ENCODE measurements around the gene SLC13A3.

SLC13A3 gene

DNA sequence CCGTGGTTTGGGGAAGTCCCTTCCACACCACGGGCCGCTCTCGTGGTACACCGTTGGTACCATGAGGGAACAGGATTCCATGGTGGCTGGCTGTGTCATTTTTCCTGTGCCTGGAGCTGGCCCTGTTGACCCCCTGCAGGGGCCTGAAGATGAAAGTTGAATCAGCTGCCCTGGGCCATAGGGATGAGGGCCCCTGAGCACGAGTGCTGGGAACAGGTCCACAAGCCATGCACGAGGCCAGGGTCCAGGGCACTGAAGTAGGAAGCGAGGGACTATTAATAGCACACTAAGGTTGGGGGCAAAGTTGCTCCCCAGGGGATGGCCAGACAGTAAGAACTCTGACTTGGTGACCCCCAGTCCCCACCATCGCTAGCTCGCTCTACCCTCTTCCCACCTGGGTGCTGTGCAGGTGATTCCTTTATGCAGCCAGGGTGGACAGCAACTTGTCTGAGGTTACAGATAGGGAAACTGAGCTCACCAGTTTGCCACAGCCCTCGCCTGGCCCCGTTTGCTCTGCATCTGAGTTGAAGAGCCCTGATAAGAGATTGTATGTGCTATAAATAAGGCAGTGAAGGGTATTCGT lies 46.6 kb downstream of the SLC13A3 start:
- TF ChIP-seq FOXP2 (optimal IDR thresholded peaks at IDR 0.05; ENCODE audit: control extremely low read depth, extremely low read length, insufficient read depth) (no peak), EZH2 (IDR thresholded peaks at IDR 0.05) (no peak), POLR2AphosphoS5 (IDR thresholded peaks at IDR 0.05; ENCODE audit: borderline replicate concordance, low read depth, low read length) (no peak)
- Histone ChIP-seq H3K9me3 (ENCODE audit: low read depth, low read length) (no peaks in the 10 kb centered on the region), H3K36me3 (ENCODE audit: insufficient read depth, low read length) (no peaks in the 10 kb centered on the region), H3K9ac (ENCODE audit: insufficient read length) (no peak overlapping the region), H3K27ac (no peak overlapping the region), H3K4me3 (no peak overlapping the region)
- DNase-seq (ENCODE audit: low read depth, low spot score), result no peak

DNA sequence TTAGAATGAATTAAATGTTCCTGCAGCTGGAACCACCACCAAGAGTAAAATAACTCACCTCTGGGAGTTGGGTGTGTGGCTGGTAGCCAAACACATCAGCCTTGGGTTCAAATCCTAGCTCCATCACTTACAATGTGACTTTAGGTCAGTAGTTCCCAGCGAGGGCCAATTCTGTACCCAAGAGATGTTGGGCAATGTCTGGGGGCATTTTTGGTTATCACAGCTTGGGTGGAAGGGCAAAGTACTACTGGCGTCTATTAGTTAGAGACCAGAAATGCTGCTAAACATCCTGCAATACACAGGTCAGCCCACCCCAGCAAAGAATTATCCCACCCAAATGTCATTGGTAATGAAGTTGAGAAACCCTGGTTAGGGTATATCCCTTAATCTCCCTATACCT lies 48.8 kb downstream of the SLC13A3 start:
- no peak for DNase-seq (ENCODE audit: low read depth, low spot score)
- no peak overlapping the region for H3K4me3 ChIP-seq
- TF ChIP-seq POLR2AphosphoS5 (IDR thresholded peaks at IDR 0.05; ENCODE audit: borderline replicate concordance, low read depth, low read length), result no peak
- no peak for TF ChIP-seq FOXP2 (optimal IDR thresholded peaks at IDR 0.05; ENCODE audit: control extremely low read depth, extremely low read length, insufficient read depth)
- TF ChIP-seq EZH2 (IDR thresholded peaks at IDR 0.05), result no peak
- no peak overlapping the region for H3K9ac ChIP-seq (ENCODE audit: insufficient read length)
- H3K9me3 ChIP-seq (ENCODE audit: low read depth, low read length), result no peaks in the 10 kb centered on the region
- no peak overlapping the region for H3K27ac ChIP-seq
- H3K36me3 ChIP-seq (ENCODE audit: insufficient read depth, low read length), result no peaks in the 10 kb centered on the region

DNA sequence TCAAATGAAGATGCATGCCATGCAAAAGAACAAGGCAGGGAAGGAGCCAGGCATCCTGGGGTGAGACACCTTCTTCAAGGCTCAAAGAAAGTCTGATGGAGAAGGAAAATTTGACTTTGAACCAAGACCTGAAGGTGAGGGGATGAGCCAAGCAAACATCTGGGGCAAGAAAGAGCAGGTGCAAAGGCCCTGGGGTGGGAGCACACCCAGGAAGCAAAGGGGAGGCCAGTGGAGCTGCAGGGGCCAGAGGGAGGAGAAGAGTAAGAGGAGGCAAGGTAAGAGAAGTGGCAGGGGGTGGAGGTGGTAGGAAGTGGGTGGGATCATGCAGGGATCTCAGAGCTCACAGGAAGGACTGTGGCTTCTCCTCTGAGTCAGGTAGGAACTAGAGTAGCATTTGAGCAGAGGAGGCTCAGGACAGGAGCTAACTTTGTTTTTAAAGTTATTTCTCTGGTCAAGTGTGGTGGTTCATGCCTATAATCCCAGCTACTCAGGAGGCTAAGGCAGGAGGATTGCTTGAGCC lies 49.6 kb downstream of the SLC13A3 start:
- DNase-seq (ENCODE audit: low read depth, low spot score), result no peak
- TF ChIP-seq EZH2 (IDR thresholded peaks at IDR 0.05) (no peak), POLR2AphosphoS5 (IDR thresholded peaks at IDR 0.05; ENCODE audit: borderline replicate concordance, low read depth, low read length) (no peak)

DNA sequence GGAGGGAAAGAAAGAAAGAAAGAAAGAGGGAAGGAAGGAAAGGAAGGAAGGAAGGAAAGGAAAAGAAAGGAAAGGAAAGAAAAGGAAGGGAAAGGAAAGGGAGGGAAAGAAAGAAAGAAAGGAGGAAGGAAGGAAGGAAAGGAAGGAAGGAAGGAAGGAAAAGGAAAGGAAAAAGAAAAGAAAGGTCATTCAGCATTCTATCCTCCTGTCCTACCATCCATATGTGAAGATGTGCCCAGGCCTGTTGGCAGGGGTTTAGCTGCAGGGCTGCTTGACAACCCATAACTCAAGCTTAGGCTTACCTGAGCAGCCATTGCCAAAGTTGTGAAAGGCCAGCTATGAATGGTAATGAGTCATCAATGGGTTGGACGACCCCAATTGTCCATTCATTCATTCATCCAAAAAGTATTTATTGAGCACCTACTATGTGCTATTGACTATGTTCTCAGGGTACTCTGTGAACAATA lies 50.9 kb downstream of the SLC13A3 start:
- Histone ChIP-seq H3K4me3 (no peak overlapping the region), H3K9ac (ENCODE audit: insufficient read length) (no peak overlapping the region), H3K9me3 (ENCODE audit: low read depth, low read length) (no peaks in the 10 kb centered on the region), H3K36me3 (ENCODE audit: insufficient read depth, low read length) (no peaks in the 10 kb centered on the region), H3K27ac (no peak overlapping the region)
- TF ChIP-seq EZH2 (IDR thresholded peaks at IDR 0.05), result no peak
- no peak for TF ChIP-seq FOXP2 (optimal IDR thresholded peaks at IDR 0.05; ENCODE audit: control extremely low read depth, extremely low read length, insufficient read depth)
- no peak for TF ChIP-seq POLR2AphosphoS5 (IDR thresholded peaks at IDR 0.05; ENCODE audit: borderline replicate concordance, low read depth, low read length)
- DNase-seq (ENCODE audit: low read depth, low spot score), result no peak

More for the DNA sequence above, 49.6 kb downstream of the SLC13A3 start:
- Histone ChIP-seq H3K9me3 (ENCODE audit: low read depth, low read length) (no peaks in the 10 kb centered on the region), H3K27ac (no peak overlapping the region), H3K9ac (ENCODE audit: insufficient read length) (no peak overlapping the region), H3K36me3 (ENCODE audit: insufficient read depth, low read length) (no peaks in the 10 kb centered on the region), H3K4me3 (no peak overlapping the region)

DNA sequence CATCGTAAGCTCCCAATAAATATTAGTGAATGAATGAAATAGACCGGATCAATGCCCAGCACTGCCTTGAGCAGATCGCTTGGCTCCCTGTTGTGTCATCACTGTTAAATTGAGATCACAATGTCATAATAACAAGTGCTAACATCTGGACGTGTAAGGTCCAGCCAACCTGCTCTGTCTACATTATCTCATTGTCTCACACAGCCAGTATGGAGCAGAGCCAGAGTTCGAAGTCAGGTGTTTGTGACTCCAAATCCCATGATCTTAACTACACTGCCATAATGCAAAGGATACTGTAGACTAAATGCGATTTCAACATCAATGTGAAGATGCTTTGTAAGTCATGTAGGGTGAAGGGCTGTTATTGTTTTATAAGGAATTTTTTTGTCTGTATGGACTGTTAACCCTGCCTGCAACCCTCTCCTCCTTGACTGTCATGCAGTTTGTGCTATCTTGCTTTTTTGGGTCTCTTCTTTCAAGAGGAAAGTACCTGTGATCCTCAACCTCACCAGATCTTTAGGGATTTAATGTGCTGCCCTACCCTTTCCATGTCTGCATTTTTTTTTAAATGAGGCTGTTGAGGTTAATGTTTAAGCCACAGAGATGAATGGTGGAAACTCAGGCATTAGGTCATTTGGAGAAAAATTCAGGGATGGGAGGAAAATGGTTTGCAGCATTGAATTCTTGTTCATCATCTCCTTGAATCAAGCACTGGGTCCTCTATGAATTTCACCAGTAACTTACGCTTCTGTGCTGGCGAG lies 51.9 kb downstream of the SLC13A3 start:
- TF ChIP-seq POLR2AphosphoS5 (IDR thresholded peaks at IDR 0.05; ENCODE audit: borderline replicate concordance, low read depth, low read length), result no peak
- H3K36me3 ChIP-seq (ENCODE audit: insufficient read depth, low read length), result no peaks in the 10 kb centered on the region
- no peaks in the 10 kb centered on the region for H3K9me3 ChIP-seq (ENCODE audit: low read depth, low read length)
- no peak overlapping the region for H3K4me3 ChIP-seq
- DNase-seq (ENCODE audit: low read depth, low spot score), result no peak
- H3K27ac ChIP-seq, result no peak overlapping the region
- no peak overlapping the region for H3K9ac ChIP-seq (ENCODE audit: insufficient read length)

DNA sequence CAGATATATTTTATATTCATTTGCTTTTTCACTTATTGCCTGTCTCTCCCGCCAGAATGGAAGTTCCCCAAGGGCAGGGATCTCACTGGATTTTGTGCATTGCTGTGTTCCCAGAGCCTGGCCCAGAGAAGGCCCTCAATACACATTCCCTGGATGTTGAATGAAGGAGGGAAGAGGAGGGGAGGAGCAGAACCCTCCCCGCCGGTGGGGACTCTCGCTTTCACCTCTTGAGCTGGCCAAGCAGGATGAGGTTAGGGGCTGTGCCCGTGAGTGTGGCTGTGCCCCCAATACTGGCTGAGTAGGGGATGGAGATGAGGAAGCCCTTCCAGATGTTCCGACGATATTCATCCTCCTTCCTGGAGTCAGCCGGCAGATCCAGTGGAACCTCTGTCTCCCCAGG lies 55.3 kb downstream of the SLC13A3 start:
- Histone ChIP-seq H3K9ac (ENCODE audit: insufficient read length) (no peak overlapping the region), H3K9me3 (ENCODE audit: low read depth, low read length) (no peaks in the 10 kb centered on the region), H3K4me3 (no peak overlapping the region), H3K27ac (no peak overlapping the region), H3K36me3 (ENCODE audit: insufficient read depth, low read length) (no peaks in the 10 kb centered on the region)
- TF ChIP-seq FOXP2 (optimal IDR thresholded peaks at IDR 0.05; ENCODE audit: control extremely low read depth, extremely low read length, insufficient read depth), result no peak
- no peak for TF ChIP-seq EZH2 (IDR thresholded peaks at IDR 0.05)
- no peak for TF ChIP-seq POLR2AphosphoS5 (IDR thresholded peaks at IDR 0.05; ENCODE audit: borderline replicate concordance, low read depth, low read length)
- DNase-seq (ENCODE audit: low read depth, low spot score), result no peak

DNA sequence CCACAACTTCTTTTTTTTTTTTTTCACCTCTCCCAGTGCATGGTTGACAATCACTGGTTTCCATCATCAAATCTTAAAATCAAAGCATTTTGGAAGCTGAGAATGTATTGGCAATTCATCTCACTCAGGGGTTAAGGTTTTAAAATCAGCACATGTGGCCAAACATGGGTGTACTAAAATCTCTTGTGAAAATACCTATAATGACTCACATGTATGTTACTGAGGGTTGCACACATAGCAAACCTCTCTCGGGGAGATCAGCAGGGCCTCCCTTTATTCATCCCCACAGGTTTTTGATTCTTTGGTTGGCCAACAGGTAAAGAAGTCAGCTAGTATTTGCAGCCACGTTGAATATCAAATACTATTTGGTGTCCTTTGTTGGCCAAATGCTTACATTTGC lies 56.5 kb downstream of the SLC13A3 start:
- TF ChIP-seq EZH2 (IDR thresholded peaks at IDR 0.05) (no peak), FOXP2 (optimal IDR thresholded peaks at IDR 0.05; ENCODE audit: control extremely low read depth, extremely low read length, insufficient read depth) (no peak)
- no peaks in the 10 kb centered on the region for H3K36me3 ChIP-seq (ENCODE audit: insufficient read depth, low read length)
- H3K4me3 ChIP-seq, result no peak overlapping the region
- no peaks in the 10 kb centered on the region for H3K9me3 ChIP-seq (ENCODE audit: low read depth, low read length)
- no peak overlapping the region for H3K27ac ChIP-seq
- DNase-seq (ENCODE audit: low read depth, low spot score), result no peak
- H3K9ac ChIP-seq (ENCODE audit: insufficient read length), result no peak overlapping the region

DNA sequence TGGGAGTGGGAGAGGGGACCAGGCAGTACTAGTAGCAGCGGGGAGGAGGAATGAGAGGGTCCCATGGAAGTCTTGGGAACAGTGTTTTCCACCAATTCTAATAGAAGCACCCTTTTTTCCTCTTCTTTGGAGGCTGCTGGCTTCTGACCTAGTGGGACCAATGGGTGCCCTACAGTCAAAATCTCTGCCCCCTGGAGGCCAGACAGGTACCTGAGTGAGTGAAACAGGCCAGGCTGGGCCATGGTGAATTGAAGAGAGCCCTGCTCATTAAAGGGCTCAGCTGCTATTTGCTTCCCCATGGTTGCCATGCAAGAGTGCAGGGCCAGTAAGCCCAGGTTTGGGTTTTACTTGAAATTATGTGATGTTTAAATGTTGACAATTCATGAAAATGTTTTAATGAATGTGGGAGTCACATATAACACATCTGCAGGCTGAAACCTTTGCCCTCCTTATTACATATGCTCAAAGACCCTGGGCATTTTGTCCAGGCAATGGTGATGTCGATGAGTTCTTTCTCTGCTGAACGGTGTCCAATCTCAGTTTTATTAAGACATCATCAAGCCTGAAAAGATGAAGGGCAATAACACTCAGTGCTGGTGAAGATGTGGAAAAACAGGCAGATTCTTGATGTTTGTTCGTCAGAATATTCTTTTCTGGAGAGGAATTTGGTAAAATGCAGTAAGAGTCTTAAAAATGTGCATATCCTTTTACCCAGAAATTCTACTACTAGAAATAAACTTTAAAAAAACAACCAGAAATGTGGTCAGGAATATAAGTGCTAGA lies 58.5 kb downstream of the SLC13A3 start:
- Histone ChIP-seq H3K4me3 (no peak overlapping the region), H3K9ac (ENCODE audit: insufficient read length) (no peak overlapping the region), H3K9me3 (ENCODE audit: low read depth, low read length) (no peaks in the 10 kb centered on the region), H3K27ac (no peak overlapping the region), H3K36me3 (ENCODE audit: insufficient read depth, low read length) (no peaks in the 10 kb centered on the region)
- DNase-seq (ENCODE audit: low read depth, low spot score), result no peak
- no peak for TF ChIP-seq FOXP2 (optimal IDR thresholded peaks at IDR 0.05; ENCODE audit: control extremely low read depth, extremely low read length, insufficient read depth)
- no peak for TF ChIP-seq POLR2AphosphoS5 (IDR thresholded peaks at IDR 0.05; ENCODE audit: borderline replicate concordance, low read depth, low read length)
- TF ChIP-seq EZH2 (IDR thresholded peaks at IDR 0.05), result no peak

Measured in SK-N-MC (cell line).